ENCODE results near the gene XRCC3. TPM values are rescaled to one million over a fixed set of nuclear protein-coding genes. Genes with fewer than 3 reads are reported as not detected.
"Not testable (repeated sequence)": the region's sequence is repeated elsewhere in the genome, so short reads cannot be mapped to it uniquely, and the experiment has no call there.

Gene XRCC3
- total RNA-seq, 1 donor from 2014 or later = 4.1 TPM

- no peak overlapping the region for H3K4me3 ChIP-seq
- H3K4me1 ChIP-seq = peaks cover 53% of the 10 kb centered on the region
- no peaks in the 10 kb centered on the region for H3K9me3 ChIP-seq (replicated peaks)
- H3K27ac ChIP-seq (replicated peaks) = peak overlapping the region; percentile 76
- DNase-seq = no peak
- TF ChIP-seq CTCF (IDR thresholded peaks at IDR 0.05; ENCODE audit: borderline replicate concordance) = no peak
- H3K27me3 ChIP-seq (ENCODE audit: low read depth) = no peaks in the 10 kb centered on the region
- intact Hi-C loops (cut with micrococcal nuclease) = no loop called here
- peaks cover 62% of the 10 kb centered on the region for H3K36me3 ChIP-seq
Observed at GRCh38 chr14:103695296-103696069, 19.8 kb downstream of the XRCC3 start.

DNA sequence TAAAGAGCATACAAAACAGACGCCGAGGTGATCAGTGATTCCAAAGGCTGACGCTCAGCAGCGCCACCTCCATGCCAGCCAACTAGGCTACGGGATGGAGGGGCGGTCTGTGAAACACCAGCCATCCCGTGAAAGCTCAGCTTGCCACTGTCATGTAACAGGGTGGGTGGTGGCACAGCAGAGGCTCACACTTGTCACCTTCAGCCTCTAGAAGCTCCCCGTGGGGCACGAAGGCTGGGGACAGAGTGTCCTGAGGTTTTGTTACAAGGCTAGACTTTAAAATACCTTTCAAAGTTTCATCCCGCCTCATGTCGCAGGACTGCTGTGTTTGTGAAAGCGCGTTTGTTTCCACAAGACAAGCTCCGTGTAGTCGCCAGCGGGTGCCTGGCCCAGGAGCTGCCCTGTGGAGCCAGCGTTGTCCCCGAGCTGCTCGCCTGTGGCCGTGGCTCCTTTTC, 20.7 kb downstream of the XRCC3 start:
- Histone ChIP-seq H3K4me1 (peaks cover 52% of the 10 kb centered on the region), H3K27ac (replicated peaks) (no peak overlapping the region)
- DNase-seq = no peak

DNA sequence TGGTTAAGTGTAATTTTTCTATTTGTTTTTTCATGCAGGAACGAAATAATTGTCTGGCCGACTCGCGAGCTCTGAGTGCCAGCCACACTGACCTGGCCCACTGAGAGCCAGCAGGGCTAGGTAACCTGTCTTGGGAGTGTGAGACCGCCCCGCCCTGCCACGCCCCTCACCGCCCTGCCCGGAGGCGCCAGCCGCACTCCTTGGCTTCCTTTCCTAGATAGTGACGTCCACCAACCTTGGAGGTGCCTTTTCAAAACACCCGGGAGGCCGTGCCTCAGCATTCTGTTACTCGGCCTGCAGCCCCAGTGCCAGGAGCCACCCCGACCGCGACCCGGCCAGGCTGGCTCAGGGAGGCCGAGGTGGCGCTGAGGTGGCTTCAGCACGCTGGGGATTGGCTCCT, 21.7 kb downstream of the XRCC3 start:
- H3K27me3 ChIP-seq (ENCODE audit: low read depth) = no peaks in the 10 kb centered on the region

More for the DNA sequence above, 20.7 kb downstream of the XRCC3 start:
- H3K4me3 ChIP-seq = no peak overlapping the region
- intact Hi-C loops (cut with micrococcal nuclease) = no loop called here
- H3K36me3 ChIP-seq = peaks cover 55% of the 10 kb centered on the region
- no peaks in the 10 kb centered on the region for H3K9me3 ChIP-seq (replicated peaks)
- no peak for TF ChIP-seq CTCF (IDR thresholded peaks at IDR 0.05; ENCODE audit: borderline replicate concordance)
- no peaks in the 10 kb centered on the region for H3K27me3 ChIP-seq (ENCODE audit: low read depth)

DNA sequence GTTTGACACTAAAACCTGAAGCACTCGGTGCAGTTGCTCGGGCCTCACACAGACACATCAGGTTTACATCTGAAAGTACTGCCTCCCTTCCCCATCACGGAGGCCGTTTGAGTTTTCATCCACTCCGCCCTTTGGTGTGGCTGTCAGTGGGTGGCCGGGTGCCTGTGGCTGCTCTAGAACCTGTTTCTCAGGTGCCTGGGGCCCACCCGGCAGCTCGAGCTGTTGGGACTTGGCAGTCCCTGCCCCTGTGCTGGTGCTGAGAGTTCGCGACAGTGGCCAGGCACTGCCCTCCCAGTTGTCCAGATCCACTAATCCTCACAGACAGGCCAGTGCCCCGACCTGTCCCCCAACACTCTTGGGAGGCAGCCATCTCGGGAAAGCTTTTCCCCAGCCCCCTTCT, 22.4 kb downstream of the XRCC3 start:
- intact Hi-C loops (cut with micrococcal nuclease) = no loop called here
- Histone ChIP-seq H3K4me1 (peaks cover 49% of the 10 kb centered on the region), H3K4me3 (no peak overlapping the region), H3K9me3 (replicated peaks) (no peaks in the 10 kb centered on the region), H3K27me3 (ENCODE audit: low read depth) (no peaks in the 10 kb centered on the region), H3K36me3 (peaks cover 53% of the 10 kb centered on the region), H3K27ac (replicated peaks) (no peak overlapping the region)
- no peak for DNase-seq
- no peak for TF ChIP-seq CTCF (IDR thresholded peaks at IDR 0.05; ENCODE audit: borderline replicate concordance)

More for the DNA sequence above, 21.7 kb downstream of the XRCC3 start:
- DNase-seq = no peak
- peaks cover 52% of the 10 kb centered on the region for H3K4me1 ChIP-seq
- no peak overlapping the region for H3K4me3 ChIP-seq
- TF ChIP-seq CTCF (IDR thresholded peaks at IDR 0.05; ENCODE audit: borderline replicate concordance) = no peak
- H3K9me3 ChIP-seq (replicated peaks) = no peaks in the 10 kb centered on the region
- no peak overlapping the region for H3K27ac ChIP-seq (replicated peaks)
- H3K36me3 ChIP-seq = peaks cover 53% of the 10 kb centered on the region
- intact Hi-C loops (cut with micrococcal nuclease) = no loop called here

DNA sequence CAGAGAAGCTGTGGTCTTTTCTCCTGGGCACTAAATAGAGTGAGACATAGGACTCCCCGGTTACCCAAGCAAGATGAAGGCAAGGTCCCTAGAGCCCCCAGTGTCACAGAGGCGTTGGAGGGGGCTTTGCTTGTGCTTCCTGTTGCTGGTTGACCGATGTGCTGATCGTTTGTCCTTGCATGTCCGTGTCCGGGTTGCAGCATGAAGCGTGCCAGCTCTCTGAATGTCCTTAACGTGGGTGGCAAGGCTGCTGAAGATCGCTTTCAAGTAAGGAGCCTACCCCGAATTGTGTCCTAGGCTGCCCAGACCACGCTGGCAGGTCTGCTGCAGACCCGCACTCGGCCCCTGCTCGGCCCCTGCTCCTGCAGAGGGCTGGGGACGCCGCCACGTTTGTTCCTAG, 23.1 kb downstream of the XRCC3 start:
- no peak overlapping the region for H3K27ac ChIP-seq (replicated peaks)
- H3K27me3 ChIP-seq (ENCODE audit: low read depth) = no peaks in the 10 kb centered on the region
- H3K4me3 ChIP-seq = no peak overlapping the region
- H3K4me1 ChIP-seq = peaks cover 47% of the 10 kb centered on the region
- H3K36me3 ChIP-seq = peaks cover 48% of the 10 kb centered on the region
- DNase-seq = no peak
- no peaks in the 10 kb centered on the region for H3K9me3 ChIP-seq (replicated peaks)
- TF ChIP-seq CTCF (IDR thresholded peaks at IDR 0.05; ENCODE audit: borderline replicate concordance) = no peak
- intact Hi-C loops (cut with micrococcal nuclease) = no loop called here

DNA sequence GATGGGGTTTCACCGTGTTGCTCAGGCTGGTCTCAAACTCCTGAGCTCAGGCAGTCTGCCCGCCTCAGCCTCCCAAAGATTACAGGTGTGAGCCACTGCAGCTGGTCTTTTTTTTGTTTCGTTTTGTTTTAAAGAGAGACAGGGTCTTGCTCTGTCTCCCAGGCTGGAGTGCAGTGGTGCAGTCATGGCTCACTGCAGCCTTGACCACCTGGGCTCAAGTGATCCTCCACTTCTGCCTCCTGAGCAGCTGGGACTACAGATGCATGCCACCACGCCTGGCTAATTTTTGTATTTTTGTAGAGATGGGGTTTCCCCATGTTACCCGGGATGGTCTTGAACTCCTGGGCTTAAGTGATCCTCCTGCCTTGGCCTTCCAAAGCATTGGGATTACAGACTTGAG, 23.6 kb downstream of the XRCC3 start:
- intact Hi-C loops (cut with micrococcal nuclease) = not testable (repeated sequence)

More for the DNA sequence above, 23.6 kb downstream of the XRCC3 start:
- H3K27ac ChIP-seq (replicated peaks); DNase-seq; H3K4me3 ChIP-seq; H3K9me3 ChIP-seq (replicated peaks); H3K27me3 ChIP-seq (ENCODE audit: low read depth): not testable (repeated sequence)
- H3K4me1 ChIP-seq = peaks cover 47% of the 10 kb centered on the region
- H3K36me3 ChIP-seq = peaks cover 53% of the 10 kb centered on the region
